GM12878 (cell line): ENCODE measurements around the gene STON1. TPM values are rescaled to one million over a fixed set of nuclear protein-coding genes. Genes with fewer than 3 reads are reported as not detected.

Experiments
- ATAC-seq: fragments of 200-7000 bp; cut with Tn5 transposase; 3 replicates; pipeline ENCODE4 v1.9.1; 2020; ENCODE audit warnings: mild to moderate bottlenecking, moderate library complexity
- BruUV-seq: library from RNA; stranded (reverse); fragments of 400-500 nt; replicated peaks from 2 replicates; lab custom pipeline; 2021; lab: Mats Ljungman, UMichigan
- CTCF ChIA-PET: fragments of 300-600 bp; sonication (Branson Sonifier 250); formaldehyde crosslinking; extraction: SDS; loops from one replicate; lab custom pipeline; 2021; ENCODE audit warnings: inconsistent platforms; lab: Yijun Ruan, JAX
- POLR2A ChIA-PET: fragments of 350-600 bp; formaldehyde crosslinking; extraction: SDS; loops from one replicate; lab custom pipeline; 2021; ENCODE audit warnings: inconsistent platforms; lab: Charles Lee
- RAD21 ChIA-PET: fragments of 300-600 bp; sonication (Branson Sonifier 250); formaldehyde crosslinking; loops from one replicate; lab custom pipeline; 2023; ENCODE audit warnings: antibody characterized with exemption; ENCODE audit not compliant: unreplicated experiment; lab: Charles Lee
- SMC1A ChIA-PET: fragments of 300-600 bp; sonication (Branson Sonifier 250); formaldehyde crosslinking; loops from one replicate; lab custom pipeline; 2023; ENCODE audit not compliant: unreplicated experiment, uncharacterized antibody; lab: Charles Lee
- DNase-seq: peaks from one replicate; pipeline ENCODE4 v3.0.0-alpha.2; 2011; ENCODE audit warnings: low read depth, low spot score
- FAIRE-seq: peaks from 3 replicates; lab custom pipeline; 2011; peaks lifted over from hg19 to GRCh38; lab: Jason Lieb, UNC
- H2AFZ ChIP-seq: 2 replicates; pipeline ENCODE4 v1.6.0; 2011; ENCODE audit warnings: low read depth, low read length, control low read depth; ENCODE audit not compliant: control insufficient read depth
- H3K27ac ChIP-seq: 2 replicates; pipeline ENCODE4 v1.5.1; 2011; ENCODE audit warnings: control low read depth; ENCODE audit not compliant: control insufficient read depth, insufficient read depth
- H3K27me3 ChIP-seq, 2 experiments: replicated peaks in 1 of 2; 2 replicates each; pipeline versions ENCODE4 v1.6.0 to v1.6.1; 2011; ENCODE audit warnings: low read length in 1 of 2; ENCODE audit not compliant: control insufficient read depth in 2 of 2, insufficient read depth in 2 of 2
- H3K36me3 ChIP-seq, 2 experiments: 2 replicates each; pipeline ENCODE4 v1.5.1; 2011; ENCODE audit warnings: low read length in 1 of 2; ENCODE audit not compliant: control insufficient read depth in 2 of 2, insufficient read depth in 2 of 2
- H3K4me1 ChIP-seq: 2 replicates; pipeline ENCODE4 v1.6.1; 2011; ENCODE audit warnings: mild to moderate bottlenecking, low read length, moderate library complexity, mixed read lengths; ENCODE audit not compliant: control insufficient read depth, insufficient read depth
- H3K4me2 ChIP-seq: 2 replicates; pipeline ENCODE4 v1.6.0; 2011; ENCODE audit warnings: control low read depth; ENCODE audit not compliant: control insufficient read depth, insufficient read depth
- H3K4me3 ChIP-seq: fragments of 200-600 bp; sonication (generic); 2 replicates; pipeline ENCODE4 v1.5.1; 2016
- H3K79me2 ChIP-seq: 2 replicates; pipeline ENCODE4 v1.6.0; 2011; ENCODE audit warnings: low read length; ENCODE audit not compliant: control insufficient read depth, insufficient read depth
- H3K9ac ChIP-seq: 2 replicates; pipeline ENCODE4 v1.8.0; 2011; ENCODE audit warnings: low read length, control low read depth, mixed read lengths; ENCODE audit not compliant: control insufficient read depth, insufficient read depth
- H3K9me3 ChIP-seq: replicated peaks from 3 replicates; pipeline ENCODE4 v1.5.1; 2011; ENCODE audit warnings: mild to moderate bottlenecking, low read length; ENCODE audit not compliant: control insufficient read depth, insufficient read depth
- H4K20me1 ChIP-seq: 2 replicates; pipeline ENCODE4 v1.6.0; 2011; ENCODE audit not compliant: control insufficient read depth, insufficient read depth
- EP300 ChIP-seq, 2 experiments: fragments of 150-350 bp in 1 of 2; IDR thresholded peaks; 2 replicates each; pipeline ENCODE4 v1.6.1; 2011 to 2012; ENCODE audit warnings: low read depth in 2 of 2, low read length in 2 of 2, borderline replicate concordance in 1 of 2, improper control_type of control experiment in 1 of 2, inconsistent platforms in 1 of 2; ENCODE audit not compliant: control insufficient read depth in 1 of 2
- MTA3 ChIP-seq: IDR thresholded peaks from 2 replicates; pipeline ENCODE4 v1.6.1; 2012; ENCODE audit warnings: low read length, inconsistent platforms, borderline replicate concordance
- MXI1 ChIP-seq: fragments of 150-350 bp; IDR thresholded peaks from 2 replicates; pipeline ENCODE4 v1.6.1; 2011; ENCODE audit warnings: low read depth, mild to moderate bottlenecking, inconsistent platforms, low read length, improper control_type of control experiment
- NR2F1 ChIP-seq: fragments of 450-650 bp; conservative IDR thresholded peaks from 2 replicates; pipeline ENCODE4 v1.6.1; 2017; ENCODE audit warnings: mild to moderate bottlenecking
- PKNOX1 ChIP-seq: fragments of 450-650 bp; IDR thresholded peaks from 2 replicates; pipeline ENCODE4 v1.6.1; 2016; ENCODE audit warnings: mild to moderate bottlenecking
- POLR2A ChIP-seq: IDR thresholded peaks from 2 replicates; pipeline ENCODE4 v1.6.1; 2011; ENCODE audit warnings: low read depth, mild to moderate bottlenecking, low read length
- SP1 ChIP-seq: IDR thresholded peaks from one replicate; pipeline ENCODE4 v1.6.1; 2011; ENCODE audit warnings: low read depth, low read length
- SUPT20H ChIP-seq: IDR thresholded peaks from 2 replicates; pipeline ENCODE4 v1.6.1; 2011; ENCODE audit warnings: low read depth, mild to moderate bottlenecking, low read length, moderate library complexity, borderline replicate concordance; ENCODE audit not compliant: control insufficient read depth
- TAF1 ChIP-seq: IDR thresholded peaks from 2 replicates; pipeline ENCODE4 v1.6.1; 2011; ENCODE audit warnings: mild to moderate bottlenecking, low read depth, low read length, borderline replicate concordance
- ZBTB11 ChIP-seq: fragments of 450-650 bp; formaldehyde crosslinking; IDR thresholded peaks from 2 replicates; pipeline ENCODE4 v1.5.0; 2022; ENCODE audit warnings: mild to moderate bottlenecking, missing genetic modification characterization
- ZSCAN29 ChIP-seq: fragments of 450-650 bp; IDR thresholded peaks from 2 replicates; pipeline ENCODE4 v1.6.1; 2017; ENCODE audit warnings: mild to moderate bottlenecking, moderate library complexity
- WGBS: methylation state at CpG from one replicate; pipeline ENCODE4 v1.1.6; 2016; ENCODE audit warnings: low lambda C conversion rate; ENCODE audit not compliant: insufficient replicate concordance, insufficient coverage; ENCODE audit errors: missing lambda C conversion rate; 5-methylcytosine and 5-hydroxymethylcytosine counted together
- in situ Hi-C: fragments of 300-500 bp; cut with MboI; formaldehyde crosslinking; loops from 9 replicates; pipeline ENCODE4 v1.14.3; 2018; ENCODE audit warnings: mixed read lengths
- intact Hi-C: fragments of 100-400 bp; cut with micrococcal nuclease; formaldehyde crosslinking; loops from one replicate; pipeline ENCODE4 v1.14.2; 2022; ENCODE audit not compliant: unreplicated experiment
- polyA plus RNA-seq, 11 experiments: library from polyadenylated mRNA; depleted of rRNA in 4 of 11; unstranded in 6 of 11; stranded (reverse) in 5 of 11; fragments of >200 nt; fragmentation: Nextera tagmentation in 4 of 11; fragmentation: Illumina TruSeq in 1 of 11; extraction: Ambion mirVana in 4 of 11; extraction: Trizol in 1 of 11; gene quantifications; 1 replicate in 1 of 11; 2 replicates in 10 of 11; pipeline versions ENCODE4 v1.2.1 to v1.2.3, GENCODE V29; 2011 to 2016; ENCODE audit warnings: inconsistent platforms in 2 of 11, missing spikeins in 2 of 11, low read depth in 1 of 11
- total RNA-seq, 4 experiments: library from RNA; depleted of rRNA in 3 of 4; stranded (reverse); fragments of >200 nt in 3 of 4; fragmentation: Illumina TruSeq in 1 of 4; extraction: Trizol in 1 of 4; gene quantifications; 2 replicates each; pipeline versions ENCODE4 v1.2.1 to v1.2.3, GENCODE V29; 2013 to 2021
- TF ChIP-seq, protein P1 (sequence below): fragments of 150-350 bp; IDR thresholded peaks from 2 replicates; pipeline ENCODE4 v1.6.1; 2014; ENCODE audit warnings: mild to moderate bottlenecking, low read depth, low read length

STON1 gene
- total and polyA plus RNA-seq, 10 of the 15 experiments (the other 5 are each of a cell fraction or from before 2014, with no cell fraction given): 0.11 to 0.90 (median 0.22) TPM; not detected in 2

DNA sequence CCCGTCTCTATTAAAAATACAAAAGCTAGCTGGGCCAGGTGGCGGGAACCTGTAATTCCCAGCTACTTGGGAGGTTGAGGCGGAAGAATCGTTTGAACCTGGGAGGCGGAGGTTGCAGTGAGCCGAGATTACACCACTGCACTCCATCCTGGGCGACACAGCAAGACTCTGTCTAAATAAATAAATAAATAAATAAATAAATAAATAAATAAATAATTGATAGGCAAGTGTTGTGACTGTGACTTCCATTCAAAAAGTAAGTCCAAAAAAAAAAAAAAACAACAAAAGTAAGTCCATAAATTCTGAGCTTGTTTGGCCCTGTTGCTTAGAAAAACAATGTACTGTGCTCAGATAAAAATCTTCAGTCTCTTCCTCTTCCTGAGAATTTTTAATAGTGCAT is 2.2 kb downstream of the STON1 start (continued):
- no peak for TF ChIP-seq PKNOX1
- no peak for TF ChIP-seq SUPT20H
- no peak for TF ChIP-seq TAF1
- no peak for TF ChIP-seq NR2F1
- TF ChIP-seq ZSCAN29: no peak
- TF ChIP-seq, protein P1, sequence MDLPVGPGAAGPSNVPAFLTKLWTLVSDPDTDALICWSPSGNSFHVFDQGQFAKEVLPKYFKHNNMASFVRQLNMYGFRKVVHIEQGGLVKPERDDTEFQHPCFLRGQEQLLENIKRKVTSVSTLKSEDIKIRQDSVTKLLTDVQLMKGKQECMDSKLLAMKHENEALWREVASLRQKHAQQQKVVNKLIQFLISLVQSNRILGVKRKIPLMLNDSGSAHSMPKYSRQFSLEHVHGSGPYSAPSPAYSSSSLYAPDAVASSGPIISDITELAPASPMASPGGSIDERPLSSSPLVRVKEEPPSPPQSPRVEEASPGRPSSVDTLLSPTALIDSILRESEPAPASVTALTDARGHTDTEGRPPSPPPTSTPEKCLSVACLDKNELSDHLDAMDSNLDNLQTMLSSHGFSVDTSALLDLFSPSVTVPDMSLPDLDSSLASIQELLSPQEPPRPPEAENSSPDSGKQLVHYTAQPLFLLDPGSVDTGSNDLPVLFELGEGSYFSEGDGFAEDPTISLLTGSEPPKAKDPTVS: no peak
- no peak for TF ChIP-seq SP1
- no peak for TF ChIP-seq EP300 (IDR thresholded peaks at IDR 0.05; ENCODE audit: borderline replicate concordance in 1 of 2, control insufficient read depth in 1 of 2, low read depth in 2 of 2, low read length in 2 of 2)

DNA sequence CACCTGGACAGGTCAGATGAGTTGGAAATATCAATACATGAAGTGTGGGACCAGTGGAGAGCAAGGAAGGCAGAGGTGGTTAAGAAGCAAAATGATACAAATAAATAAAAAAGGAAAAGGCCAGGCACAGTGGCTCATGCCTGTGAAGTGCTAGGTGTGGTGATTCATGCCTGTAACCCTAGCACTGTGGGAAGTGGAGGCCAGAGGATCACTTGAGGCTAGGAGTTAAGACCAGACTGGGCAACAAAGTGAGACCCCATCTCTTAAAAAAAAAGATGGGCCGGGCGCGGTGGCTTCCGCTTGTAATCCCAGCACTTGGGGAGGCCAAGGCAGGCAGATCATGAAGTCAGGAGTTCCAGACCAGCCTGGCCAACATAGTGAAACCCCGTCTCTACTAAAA is 2.9 kb downstream of the STON1 start:
- no TSS peak for BruUV-seq
- no peak for ATAC-seq
- Histone ChIP-seq H3K4me2 (no peak overlapping the region), H3K36me3 (no peaks in the 10 kb centered on the region), H3K4me1 (no peaks in the 10 kb centered on the region; the same call in 1 of the 2 replicates), H4K20me1 (no peaks in the 10 kb centered on the region), H3K27ac (no peak overlapping the region), H3K4me3 (no peak overlapping the region), H3K79me2 (no peaks in the 10 kb centered on the region), H3K27me3 (no peaks in the 10 kb centered on the region; a peak in 1 of 4 replicates), H2AFZ (no peak overlapping the region), H3K9ac (no peak overlapping the region), H3K9me3 (no peaks in the 10 kb centered on the region)
- ChIA-PET RAD21 (interaction anchor here (1.2 kb wide), 1 partner anchor 11 kb away, joined by 3 read pairs; no protein-coding TSS in a partner anchor), SMC1A (interaction anchor here (1.7 kb wide), 1 partner anchor 11 kb away, joined by 4 read pairs; no protein-coding TSS in a partner anchor), CTCF (no interaction called here), POLR2A (interaction anchor here (0.5 to 0.6 kb wide), 2 partner anchors 19 to 41 kb away, joined by 3 to 9 read pairs; no protein-coding TSS in a partner anchor)
- no peak for DNase-seq
- intact Hi-C loops (no loop called here), in situ Hi-C loops (no loop called here)
- 90% methylated on average over 5 of the region's 5 CpGs for WGBS
- FAIRE-seq: no peak
- TF ChIP-seq MXI1: no peak
- TF ChIP-seq ZBTB11 (CRISPR knock-in tag): no peak
- no peak for TF ChIP-seq MTA3
- TF ChIP-seq POLR2A: no peak
